ENCODE results near the gene CIAO3. TPM values are rescaled to one million over a fixed set of nuclear protein-coding genes. Genes with fewer than 3 reads are reported as not detected.
A peak's percentile ranks its signal among the peaks of the same experiment; 100 is the strongest.

CIAO3 gene
- total RNA-seq, 2 donors from 2014 or later, result 56.7 to 76.6 TPM

GRCh38 chr16:716768-717325 is 23.9 kb downstream of the CIAO3 start:
- no peak for TF ChIP-seq CTCF (IDR thresholded peaks at IDR 0.05)
- no peak for TF ChIP-seq POLR2A (IDR thresholded peaks at IDR 0.05)
- no peak for TF ChIP-seq POLR2AphosphoS5 (IDR thresholded peaks at IDR 0.05)
- WGBS, result 87% methylated on average over 29 of the region's 29 CpGs
- intact Hi-C loops (cut with DNase I), result no loop called here
- H3K9me3 ChIP-seq, result no peaks in the 10 kb centered on the region
- H3K27ac ChIP-seq, result no peak overlapping the region
- no peak overlapping the region for H3K4me3 ChIP-seq
- H3K36me3 ChIP-seq, result no peaks in the 10 kb centered on the region
- no peak for DNase-seq (ENCODE audit: low spot score)
- H3K4me1 ChIP-seq (replicated peaks), result peaks cover 29% of the 10 kb centered on the region
- no peaks in the 10 kb centered on the region for H3K27me3 ChIP-seq (replicated peaks; ENCODE audit: insufficient read depth)

DNA sequence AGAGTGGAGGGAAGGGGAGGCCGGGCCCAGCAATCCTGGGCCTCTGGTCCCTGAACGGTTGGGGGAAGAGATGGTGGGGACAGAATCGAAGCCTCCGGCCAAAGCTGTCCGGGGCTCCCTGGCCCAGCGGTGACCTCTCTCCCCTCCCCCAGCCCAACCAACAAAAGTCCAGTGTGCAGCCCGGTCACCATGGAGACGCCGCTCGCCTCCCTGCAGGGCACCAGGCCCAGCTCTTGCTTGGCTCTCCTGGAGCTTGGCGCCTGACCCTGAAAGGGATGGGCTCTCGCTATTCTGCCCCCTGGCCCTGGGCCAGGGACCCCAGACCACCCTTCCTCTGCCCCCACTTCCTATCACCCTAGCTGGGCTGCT is 24.6 kb downstream of the CIAO3 start:
- TF ChIP-seq POLR2AphosphoS5 (IDR thresholded peaks at IDR 0.05), result no peak
- no peak for TF ChIP-seq POLR2A (IDR thresholded peaks at IDR 0.05)
- no peak for TF ChIP-seq CTCF (IDR thresholded peaks at IDR 0.05)
- no peak for DNase-seq (ENCODE audit: low spot score)
- Histone ChIP-seq H3K27me3 (replicated peaks; ENCODE audit: insufficient read depth) (no peaks in the 10 kb centered on the region), H3K9me3 (no peaks in the 10 kb centered on the region), H3K36me3 (no peaks in the 10 kb centered on the region), H3K27ac (no peak overlapping the region), H3K4me3 (peak overlapping the region in 1 of 2 donors; percentile 51), H3K4me1 (replicated peaks) (peaks cover 23% of the 10 kb centered on the region)
- intact Hi-C loops (cut with DNase I), result no loop called here
- 8% methylated on average over 10 of the region's 12 CpGs for WGBS

GRCh38 chr16:715477-716199 is 25.2 kb downstream of the CIAO3 start:
- intact Hi-C loops (cut with DNase I), result no loop called here
- WGBS, result 2% methylated on average over 36 of the region's 74 CpGs
- Histone ChIP-seq H3K4me3 (peak overlapping the region; percentile 51 to 55), H3K27me3 (replicated peaks; ENCODE audit: insufficient read depth) (peaks cover 2% of the 10 kb centered on the region), H3K4me1 (replicated peaks) (peaks cover 23% of the 10 kb centered on the region), H3K27ac (no peak overlapping the region), H3K9me3 (no peaks in the 10 kb centered on the region), H3K36me3 (no peaks in the 10 kb centered on the region)
- TF ChIP-seq CTCF (IDR thresholded peaks at IDR 0.05) (peak in 1 of 4 experiments; percentile 20), POLR2A (IDR thresholded peaks at IDR 0.05) (no peak)
- DNase-seq (ENCODE audit: low spot score), result no peak

- Histone ChIP-seq H3K27me3 (replicated peaks; ENCODE audit: insufficient read depth) (peaks cover 5% of the 10 kb centered on the region), H3K27ac (no peak within 1 kb of the TSS), H3K36me3 (no peaks in the 10 kb centered on the region), H3K4me3 (peak within 1 kb of the TSS; percentile 51 to 55), H3K4me1 (replicated peaks) (peaks cover 15% of the 10 kb centered on the region), H3K9me3 (no peaks in the 10 kb centered on the region)
- WGBS, result 12% methylated on average over 32 of the region's 108 CpGs
- peak; percentile 85 for DNase-seq (ENCODE audit: low spot score)
- TF ChIP-seq POLR2AphosphoS5 (IDR thresholded peaks at IDR 0.05) (no peak), CTCF (IDR thresholded peaks at IDR 0.05) (no peak), POLR2A (IDR thresholded peaks at IDR 0.05) (no peak)
- intact Hi-C loops (cut with DNase I), result loop anchor here (5.0 kb wide), 2 partner anchors 72 to 337 kb away; partner anchors contain the start of genes CHTF18 and RPUSD1
These were observed 26.0 kb downstream of the CIAO3 start, which contains the start of gene METRN for GRCh38 chr16:714558-715476. Gene METRN (plus strand): TSS chr16:715118. CDS start chr16:715290, 172 bp downstream.

Data from prostate gland (tissue), 2 donors.